Choroid plexus epithelial cell (primary cell): ENCODE measurements around the gene ADAR.

Experiments
- DNase-seq: peaks from one replicate; pipeline ENCODE4 v3.0.0-alpha.2; 2010; ENCODE audit warnings: low read depth
- H3K4me3 ChIP-seq: 2 replicates; pipeline ENCODE4 v1.5.1; 2011; ENCODE audit warnings: low read depth, mild to moderate bottlenecking, control low read depth, low read length, moderate library complexity
- CTCF ChIP-seq: conservative IDR thresholded peaks from 2 replicates; pipeline ENCODE4 v1.5.1; 2011; ENCODE audit warnings: low read depth, mild to moderate bottlenecking, control low read depth, inconsistent platforms, low read length, moderate library complexity

ADAR gene

GRCh38 chr1:154586231-154586630 lies 21.8 kb downstream of the ADAR start:
- H3K4me3 ChIP-seq, result no peak overlapping the region
- no peak for DNase-seq
- peak; percentile 3 for TF ChIP-seq CTCF

- DNase-seq, result no peak
- H3K4me3 ChIP-seq, result no peak overlapping the region
- no peak for TF ChIP-seq CTCF
Measured at GRCh38 chr1:154584267-154584994, 23.6 kb downstream of the ADAR start.

- DNase-seq, result peak; percentile 21
- TF ChIP-seq CTCF, result no peak
- no peak overlapping the region for H3K4me3 ChIP-seq
Measured at GRCh38 chr1:154583773-154584172, 24.2 kb downstream of the ADAR start.

- H3K4me3 ChIP-seq, result no peak overlapping the region
- TF ChIP-seq CTCF, result no peak
- no peak for DNase-seq
Measured at GRCh38 chr1:154582885-154583284, 25.1 kb downstream of the ADAR start.

- no peak for DNase-seq
- no peak overlapping the region for H3K4me3 ChIP-seq
- no peak for TF ChIP-seq CTCF
Measured at GRCh38 chr1:154581766-154582165, 26.2 kb downstream of the ADAR start.

GRCh38 chr1:154579374-154579773 lies 28.6 kb downstream of the ADAR start:
- no peak for TF ChIP-seq CTCF
- no peak for DNase-seq
- no peak overlapping the region for H3K4me3 ChIP-seq

GRCh38 chr1:154578058-154578418 lies 29.9 kb downstream of the ADAR start:
- no peak for TF ChIP-seq CTCF
- no peak overlapping the region for H3K4me3 ChIP-seq
- DNase-seq, result peak; percentile 14
